IMR-90 (cell line): ENCODE measurements around the gene ATRNL1.

Experiments
- BHLHE40 ChIP-seq: fragments of 150-350 bp; IDR thresholded peaks from 2 replicates; pipeline ENCODE4 v1.6.1; 2016; ENCODE audit warnings: mild to moderate bottlenecking, low read depth, low read length
- CEBPB ChIP-seq: IDR thresholded peaks from 2 replicates; pipeline ENCODE4 v1.6.1; 2012; ENCODE audit warnings: low read depth, low read length, improper control_type of control experiment
- CHD1 ChIP-seq: IDR thresholded peaks from 2 replicates; pipeline ENCODE4 v1.6.1; 2012; ENCODE audit warnings: low read depth, low read length, improper control_type of control experiment
- RAD21 ChIP-seq: IDR thresholded peaks from 2 replicates; pipeline ENCODE4 v1.6.1; 2012; ENCODE audit warnings: low read length, improper control_type of control experiment
- RFX5 ChIP-seq: IDR thresholded peaks from 2 replicates; pipeline ENCODE4 v1.8.0; 2012; ENCODE audit warnings: low read depth, mild to moderate bottlenecking, low read length, moderate library complexity
- TF ChIP-seq, protein P1 (sequence below): conservative IDR thresholded peaks from 2 replicates; pipeline ENCODE4 v1.5.1; 2012; ENCODE audit warnings: mild to moderate bottlenecking, low read depth, low read length, improper control_type of control experiment
- TF ChIP-seq, protein P2 (sequence below): fragments of 150-350 bp; IDR thresholded peaks from 2 replicates; pipeline ENCODE4 v1.6.1; 2016; ENCODE audit warnings: low read depth, mild to moderate bottlenecking, low read length, moderate library complexity, borderline replicate concordance

DNA sequence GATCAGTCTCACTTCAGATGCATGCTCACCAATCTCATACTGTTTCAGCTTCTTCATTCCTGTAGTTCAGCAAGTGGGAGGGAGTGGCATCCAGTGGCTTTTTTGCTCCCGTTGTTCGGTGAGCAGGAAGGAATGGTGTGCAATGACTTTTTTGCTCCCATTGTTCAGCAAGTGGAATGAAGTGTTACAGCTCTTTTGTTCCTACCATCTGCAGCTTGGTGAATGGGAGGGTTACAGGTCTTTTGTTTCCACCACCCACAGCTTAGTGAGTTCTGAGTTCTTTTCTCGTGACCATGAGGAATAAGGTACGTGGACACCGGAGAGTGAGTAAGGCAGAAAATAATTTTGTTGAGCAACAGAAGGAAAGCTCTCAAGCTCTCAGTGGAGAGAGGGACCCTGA is 363.6 kb downstream of the ATRNL1 start:
- TF ChIP-seq, protein P1, sequence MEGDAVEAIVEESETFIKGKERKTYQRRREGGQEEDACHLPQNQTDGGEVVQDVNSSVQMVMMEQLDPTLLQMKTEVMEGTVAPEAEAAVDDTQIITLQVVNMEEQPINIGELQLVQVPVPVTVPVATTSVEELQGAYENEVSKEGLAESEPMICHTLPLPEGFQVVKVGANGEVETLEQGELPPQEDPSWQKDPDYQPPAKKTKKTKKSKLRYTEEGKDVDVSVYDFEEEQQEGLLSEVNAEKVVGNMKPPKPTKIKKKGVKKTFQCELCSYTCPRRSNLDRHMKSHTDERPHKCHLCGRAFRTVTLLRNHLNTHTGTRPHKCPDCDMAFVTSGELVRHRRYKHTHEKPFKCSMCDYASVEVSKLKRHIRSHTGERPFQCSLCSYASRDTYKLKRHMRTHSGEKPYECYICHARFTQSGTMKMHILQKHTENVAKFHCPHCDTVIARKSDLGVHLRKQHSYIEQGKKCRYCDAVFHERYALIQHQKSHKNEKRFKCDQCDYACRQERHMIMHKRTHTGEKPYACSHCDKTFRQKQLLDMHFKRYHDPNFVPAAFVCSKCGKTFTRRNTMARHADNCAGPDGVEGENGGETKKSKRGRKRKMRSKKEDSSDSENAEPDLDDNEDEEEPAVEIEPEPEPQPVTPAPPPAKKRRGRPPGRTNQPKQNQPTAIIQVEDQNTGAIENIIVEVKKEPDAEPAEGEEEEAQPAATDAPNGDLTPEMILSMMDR, result no peak
- TF ChIP-seq RAD21, result no peak
- no peak for TF ChIP-seq BHLHE40
- TF ChIP-seq, protein P2, sequence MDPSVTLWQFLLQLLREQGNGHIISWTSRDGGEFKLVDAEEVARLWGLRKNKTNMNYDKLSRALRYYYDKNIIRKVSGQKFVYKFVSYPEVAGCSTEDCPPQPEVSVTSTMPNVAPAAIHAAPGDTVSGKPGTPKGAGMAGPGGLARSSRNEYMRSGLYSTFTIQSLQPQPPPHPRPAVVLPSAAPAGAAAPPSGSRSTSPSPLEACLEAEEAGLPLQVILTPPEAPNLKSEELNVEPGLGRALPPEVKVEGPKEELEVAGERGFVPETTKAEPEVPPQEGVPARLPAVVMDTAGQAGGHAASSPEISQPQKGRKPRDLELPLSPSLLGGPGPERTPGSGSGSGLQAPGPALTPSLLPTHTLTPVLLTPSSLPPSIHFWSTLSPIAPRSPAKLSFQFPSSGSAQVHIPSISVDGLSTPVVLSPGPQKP, result no peak
- TF ChIP-seq CEBPB, result no peak
- TF ChIP-seq RFX5, result no peak
- TF ChIP-seq CHD1, result no peak
